Inflammatory macrophage (primary cell): ENCODE measurements around the gene ALX1.

Experiments used
- DNase-seq, 2 donors: peaks; one replicate each; pipeline ENCODE4 v3.0.0-alpha.2; 2020 to 2022
- total RNA-seq, 18 experiments: gene quantifications; one replicate each; lab custom pipeline; 2026; ENCODE audit warnings: mixed read lengths in 6 of 18, inconsistent platforms in 2 of 18; lab: John Stamatoyannopoulos, UW

ALX1 gene
- 0 to 0.10 (median 0) reads per million in 18 experiments for total RNA-seq

GRCh38 chr12:85280165-85280983, at the start of gene ALX1:
ALX1 (plus strand) TSS chr12:85280220; CDS start chr12:85280262, 42 bp downstream.
- DNase-seq = peak in 1 of 2 donors; percentile 1

GRCh38 chr12:85237327-85237726, 42.7 kb upstream of the ALX1 start:
- no peak for DNase-seq

- DNase-seq = no peak
These were observed 35.5 kb upstream of the ALX1 start for GRCh38 chr12:85244561-85244960.

- no peak for DNase-seq
These were observed 26.2 kb upstream of the ALX1 start for GRCh38 chr12:85253853-85254252.

GRCh38 chr12:85257671-85258070, 22.3 kb upstream of the ALX1 start:
- DNase-seq = no peak

GRCh38 chr12:85260447-85260846, 19.6 kb upstream of the ALX1 start:
- DNase-seq = no peak

- DNase-seq = no peak
These were observed 19.1 kb upstream of the ALX1 start for GRCh38 chr12:85260896-85261295.

- no peak for DNase-seq
These were observed 13.7 kb upstream of the ALX1 start for GRCh38 chr12:85266356-85266755.

- no peak for DNase-seq
These were observed 6.4 kb upstream of the ALX1 start for GRCh38 chr12:85273381-85274314.

GRCh38 chr12:85274315-85274651, 5.7 kb upstream of the ALX1 start:
- no peak for DNase-seq

GRCh38 chr12:85275374-85275773, 4.6 kb upstream of the ALX1 start:
- DNase-seq = no peak

- DNase-seq = no peak
These were observed 2.8 kb upstream of the ALX1 start for GRCh38 chr12:85277191-85277590.

- no peak for DNase-seq
These were observed 2.0 kb upstream of the ALX1 start for GRCh38 chr12:85277900-85278597.

GRCh38 chr12:85278598-85279448, 1.2 kb upstream of the ALX1 start:
- DNase-seq = no peak

GRCh38 chr12:85279449-85280164, 413 bp upstream of the ALX1 start:
- DNase-seq = no peak

- DNase-seq = no peak
These were observed 1.1 kb downstream of the ALX1 start for GRCh38 chr12:85280984-85281630.

- no peak for DNase-seq
These were observed 1.8 kb downstream of the ALX1 start for GRCh38 chr12:85281636-85282312.

GRCh38 chr12:85283560-85283959, 3.5 kb downstream of the ALX1 start:
- no peak for DNase-seq

GRCh38 chr12:85296362-85296761, 16.3 kb downstream of the ALX1 start:
- DNase-seq = no peak

- DNase-seq = no peak
These were observed 19.0 kb downstream of the ALX1 start for GRCh38 chr12:85299053-85299452.
